UCSD-AML1 (cell line): ENCODE data around the gene RNLS.

Source experiments
- DNase-seq: peaks from one replicate; lab custom pipeline; 2025; ENCODE audit not compliant: unreplicated experiment; lab: John Stamatoyannopoulos, UW

Gene RNLS

DNA sequence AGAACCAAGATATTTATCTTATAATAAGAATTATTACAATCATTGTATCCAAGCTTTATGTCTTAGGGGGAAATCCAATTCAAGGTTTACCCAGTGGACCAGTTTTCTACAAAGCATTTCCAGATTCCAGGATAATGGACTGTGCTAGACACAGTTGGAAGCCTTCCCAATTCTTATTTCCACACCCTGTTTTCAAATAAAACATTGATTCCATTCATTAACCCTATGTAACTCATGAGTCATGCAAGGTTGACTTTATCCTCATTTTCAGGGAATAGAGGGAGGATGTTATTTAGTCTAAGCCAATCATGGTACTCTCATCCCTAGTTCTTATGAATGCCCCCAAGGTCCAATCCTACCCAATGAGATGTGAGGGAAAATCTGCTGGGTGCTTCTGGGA, 145.7 kb downstream of the RNLS start:
- no peak for DNase-seq

DNA sequence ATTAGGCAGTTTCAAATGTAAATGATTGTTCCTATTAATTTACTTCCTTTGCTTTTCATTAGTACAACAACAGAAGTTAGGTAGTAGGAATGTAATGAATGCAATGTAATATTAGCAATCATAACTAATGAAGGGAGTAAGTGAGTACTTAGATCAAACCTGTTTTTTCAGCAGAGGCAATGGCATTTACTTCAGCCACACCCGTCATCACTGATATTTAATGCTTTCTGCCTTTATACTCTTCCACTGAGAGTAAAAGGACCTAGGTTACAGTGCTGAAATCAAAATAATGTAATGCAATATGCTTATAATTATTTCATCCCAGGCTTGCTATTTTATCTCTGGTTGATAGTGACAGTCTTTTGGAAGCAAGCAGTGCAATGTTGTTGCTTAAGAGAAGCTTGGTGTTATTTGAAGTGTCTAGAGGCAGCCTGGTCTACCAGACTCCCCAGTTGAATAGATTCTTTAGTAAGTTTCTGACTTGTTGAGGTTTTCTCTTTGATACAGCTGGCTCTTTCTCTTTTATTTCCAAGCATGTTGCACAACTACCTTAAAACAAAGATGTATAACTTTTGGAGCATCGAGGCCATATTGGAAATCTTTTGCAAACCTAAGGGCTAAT, 149.4 kb downstream of the RNLS start:
- no peak for DNase-seq

GRCh38 chr10:88431103-88431502, 152.0 kb downstream of the RNLS start:
- no peak for DNase-seq

GRCh38 chr10:88428976-88429375, 154.1 kb downstream of the RNLS start:
- DNase-seq = no peak

DNA sequence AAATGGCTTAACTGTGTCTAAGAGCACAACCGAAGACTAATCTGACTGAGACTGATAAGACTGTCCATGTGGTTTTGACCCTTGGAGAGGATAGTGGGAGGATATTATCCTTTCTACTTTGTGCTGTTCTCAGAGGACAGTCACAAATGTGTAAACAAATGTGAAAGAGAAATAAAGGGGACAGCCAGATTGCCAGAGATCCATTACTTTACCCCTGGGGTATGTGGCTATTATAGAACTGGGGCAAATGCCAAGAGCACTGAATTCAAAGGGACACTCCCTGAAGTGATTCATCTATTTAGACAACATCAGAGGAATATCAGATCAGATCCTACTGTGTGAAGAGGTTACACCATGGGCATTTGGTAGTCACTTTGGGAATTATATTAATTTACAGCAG, 154.7 kb downstream of the RNLS start:
- DNase-seq = no peak

GRCh38 chr10:88427024-88427423, 156.1 kb downstream of the RNLS start:
- DNase-seq = no peak

GRCh38 chr10:88424881-88425280, 158.2 kb downstream of the RNLS start:
- DNase-seq = no peak

DNA sequence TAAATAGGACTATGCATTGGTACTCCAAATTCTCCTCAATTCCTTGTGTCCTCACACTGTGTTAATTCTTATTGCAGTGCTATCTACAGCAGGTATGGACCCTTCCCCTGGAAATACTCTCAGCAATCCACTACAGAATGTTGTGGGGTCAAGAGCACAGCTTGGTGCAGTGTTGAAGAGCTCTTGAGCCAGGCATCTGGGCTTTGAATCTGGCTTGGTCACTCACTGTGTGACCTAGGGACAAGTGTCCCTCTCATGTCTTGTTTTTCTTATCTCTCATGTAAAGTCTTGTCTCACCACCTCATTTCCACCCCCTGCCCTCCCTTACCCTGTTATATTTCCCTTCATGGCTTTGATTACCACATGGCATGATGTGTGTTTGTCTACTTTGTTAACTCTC, 159.4 kb downstream of the RNLS start:
- no peak for DNase-seq

- no peak for DNase-seq
Observed at GRCh38 chr10:88421590-88421989, 161.5 kb downstream of the RNLS start.

DNA sequence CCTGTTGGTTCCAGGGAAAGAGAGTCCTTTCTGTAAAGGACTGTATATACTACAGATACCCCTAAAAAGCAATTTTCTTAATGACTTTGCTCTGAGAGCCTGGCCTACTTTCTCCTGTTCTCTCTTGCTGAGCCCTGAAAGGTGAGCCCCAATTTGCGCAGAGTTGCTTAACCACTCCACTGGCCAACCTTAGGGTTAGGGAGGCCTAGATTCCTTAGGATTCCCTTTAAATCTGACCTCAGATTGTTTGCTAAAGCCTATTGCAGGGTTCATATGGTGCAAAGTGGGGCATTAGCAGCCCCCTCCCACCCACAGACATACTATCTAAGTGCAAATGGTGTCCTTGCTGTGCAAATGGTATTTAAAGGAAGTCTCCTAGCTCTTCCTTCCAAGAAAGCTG, 164.2 kb downstream of the RNLS start:
- no peak for DNase-seq

- no peak for DNase-seq
Observed at GRCh38 chr10:88417387-88418030, 165.6 kb downstream of the RNLS start.

- no peak for DNase-seq
Observed at GRCh38 chr10:88416801-88417200, 166.3 kb downstream of the RNLS start.

- no peak for DNase-seq
Observed at GRCh38 chr10:88415533-88416130, 167.5 kb downstream of the RNLS start.

DNA sequence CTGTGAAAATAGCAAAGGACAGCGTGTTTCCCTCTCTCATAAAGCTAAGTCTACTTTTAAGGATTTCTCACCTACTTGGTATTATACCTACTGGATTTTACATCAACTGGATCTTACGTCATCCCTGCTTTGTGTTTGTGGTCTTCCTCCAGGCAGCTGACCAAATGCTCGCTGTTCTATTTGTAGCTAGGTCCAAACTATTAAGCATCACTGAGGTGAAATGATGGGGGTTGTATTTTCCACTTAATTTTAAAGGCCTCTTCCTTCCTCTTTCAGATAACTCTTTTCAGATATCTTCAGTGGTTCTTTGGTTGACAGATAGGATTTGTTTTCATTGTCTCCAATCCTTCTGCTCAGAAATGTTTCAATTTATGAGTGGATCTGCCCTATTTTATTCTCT, 169.7 kb downstream of the RNLS start:
- no peak for DNase-seq

GRCh38 chr10:88411772-88412349, 171.3 kb downstream of the RNLS start:
- DNase-seq = no peak

GRCh38 chr10:88409824-88410223, 173.3 kb downstream of the RNLS start:
- no peak for DNase-seq

DNA sequence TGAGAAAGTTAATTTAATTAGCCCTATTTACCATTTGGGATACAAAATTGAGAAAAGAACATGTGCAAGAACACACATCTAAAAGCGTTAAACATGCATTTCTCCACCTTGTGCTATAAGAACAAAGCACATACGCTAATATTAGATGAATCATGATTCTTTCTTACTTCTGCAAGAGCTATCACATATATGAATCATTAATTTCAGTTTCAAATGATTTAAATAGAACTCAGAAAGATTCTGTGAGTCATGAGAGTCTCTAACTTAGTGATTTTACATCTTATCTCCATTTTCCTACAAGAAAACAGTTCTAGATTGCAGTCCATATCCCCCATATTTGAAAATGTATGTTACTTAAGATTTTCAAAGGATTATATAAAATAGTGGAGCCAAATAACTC, 173.9 kb downstream of the RNLS start:
- DNase-seq = no peak

DNA sequence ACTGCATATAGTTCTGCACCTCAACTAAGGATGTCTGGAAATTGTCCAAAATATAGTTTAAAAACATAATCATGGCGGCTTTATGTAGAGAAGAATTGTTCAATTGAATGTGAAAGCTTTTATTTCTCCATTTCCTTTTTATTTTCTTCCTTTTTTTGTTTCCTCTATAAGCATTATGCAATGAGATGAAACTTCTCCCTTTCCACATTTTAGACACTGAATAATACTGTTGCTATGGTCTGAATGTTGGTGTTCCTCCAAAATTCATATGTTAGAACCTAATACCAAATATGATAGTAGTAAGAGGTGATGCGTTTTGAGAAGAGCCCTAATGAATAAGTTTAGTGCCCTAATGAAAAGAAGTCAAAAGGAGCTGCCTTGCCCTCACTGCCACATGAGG, 175.0 kb downstream of the RNLS start:
- DNase-seq = no peak

DNA sequence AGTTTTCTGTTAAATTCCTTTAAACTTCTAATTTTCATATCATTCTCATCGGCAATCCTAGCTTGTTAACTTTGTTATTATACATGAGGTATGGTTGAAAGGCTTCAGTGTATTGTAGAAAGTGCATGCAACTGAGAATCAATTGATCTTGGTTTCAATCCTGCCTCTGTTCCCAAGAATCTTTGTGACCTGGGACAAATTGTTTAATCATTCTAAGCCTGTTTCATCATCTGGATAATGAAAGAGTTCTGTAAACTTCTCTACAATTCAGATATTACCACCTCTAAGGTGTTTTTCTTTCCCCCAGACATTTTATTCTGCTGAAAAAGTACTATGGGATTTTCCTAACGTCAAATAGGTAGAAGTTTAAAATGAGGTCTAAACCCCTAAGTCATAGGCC, 179.0 kb downstream of the RNLS start:
- DNase-seq = no peak

DNA sequence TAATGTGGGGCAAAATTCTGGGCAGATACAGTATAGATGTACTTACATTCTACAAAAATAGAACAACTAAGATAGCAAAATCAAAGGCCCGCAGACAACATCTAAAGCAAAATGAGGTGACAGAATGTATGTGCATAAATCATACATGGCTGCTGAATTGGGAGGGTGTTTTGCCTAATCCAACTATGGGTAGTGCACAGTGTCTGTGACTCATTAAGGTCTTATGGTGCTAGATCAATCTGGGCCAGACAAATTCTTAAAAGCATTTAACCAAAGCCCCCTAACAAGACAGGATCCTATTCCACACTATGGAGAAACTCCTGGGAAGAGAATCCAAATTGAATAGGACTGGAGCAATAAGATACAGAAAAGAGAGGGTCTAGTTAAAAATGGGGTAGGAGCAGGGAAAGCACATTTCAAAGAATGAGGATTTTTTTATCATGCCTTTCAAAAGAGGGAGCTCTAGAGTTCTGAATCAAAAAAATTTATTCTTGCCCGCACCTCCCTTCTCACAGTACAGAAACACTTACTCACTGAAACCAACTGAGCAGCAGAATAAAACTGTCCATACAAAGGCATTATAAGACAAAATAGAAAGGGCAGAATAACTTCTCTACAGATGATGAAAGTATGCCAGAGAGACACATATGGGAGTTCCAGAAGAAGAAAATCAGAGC, 181.3 kb downstream of the RNLS start:
- DNase-seq = no peak

GRCh38 chr10:88399240-88399639, 183.9 kb downstream of the RNLS start:
- DNase-seq = no peak

GRCh38 chr10:88395677-88396076, 187.4 kb downstream of the RNLS start:
- DNase-seq = no peak
